Measurements from ENCODE around the gene GALNT2.

GALNT2 gene

GRCh38 chr1:230057681-230058565, 9.1 kb upstream of the GALNT2 start:
- H3K27ac ChIP-seq (ENCODE audit: low read length): no peak overlapping the region
- H3K9me3 ChIP-seq (ENCODE audit: insufficient read depth, low read length, severe bottlenecking): no peaks in the 10 kb centered on the region
- no peaks in the 10 kb centered on the region for H3K79me2 ChIP-seq (ENCODE audit: insufficient read depth, low read length)
- DNase-seq (no peak), ATAC-seq (ENCODE audit: insufficient read depth, low read depth) (no peak)
- TF ChIP-seq EZH2 (IDR thresholded peaks at IDR 0.05; ENCODE audit: borderline replicate concordance, low read depth, low read length, severe bottlenecking): no peak
- TF ChIP-seq, protein P1, sequence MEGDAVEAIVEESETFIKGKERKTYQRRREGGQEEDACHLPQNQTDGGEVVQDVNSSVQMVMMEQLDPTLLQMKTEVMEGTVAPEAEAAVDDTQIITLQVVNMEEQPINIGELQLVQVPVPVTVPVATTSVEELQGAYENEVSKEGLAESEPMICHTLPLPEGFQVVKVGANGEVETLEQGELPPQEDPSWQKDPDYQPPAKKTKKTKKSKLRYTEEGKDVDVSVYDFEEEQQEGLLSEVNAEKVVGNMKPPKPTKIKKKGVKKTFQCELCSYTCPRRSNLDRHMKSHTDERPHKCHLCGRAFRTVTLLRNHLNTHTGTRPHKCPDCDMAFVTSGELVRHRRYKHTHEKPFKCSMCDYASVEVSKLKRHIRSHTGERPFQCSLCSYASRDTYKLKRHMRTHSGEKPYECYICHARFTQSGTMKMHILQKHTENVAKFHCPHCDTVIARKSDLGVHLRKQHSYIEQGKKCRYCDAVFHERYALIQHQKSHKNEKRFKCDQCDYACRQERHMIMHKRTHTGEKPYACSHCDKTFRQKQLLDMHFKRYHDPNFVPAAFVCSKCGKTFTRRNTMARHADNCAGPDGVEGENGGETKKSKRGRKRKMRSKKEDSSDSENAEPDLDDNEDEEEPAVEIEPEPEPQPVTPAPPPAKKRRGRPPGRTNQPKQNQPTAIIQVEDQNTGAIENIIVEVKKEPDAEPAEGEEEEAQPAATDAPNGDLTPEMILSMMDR (IDR thresholded peaks at IDR 0.05; ENCODE audit: borderline replicate concordance, extremely low read depth, low read length, poor library complexity, severe bottlenecking): no peak
- no peaks in the 10 kb centered on the region for H3K27me3 ChIP-seq (ENCODE audit: insufficient read depth, low read length, poor library complexity)
- H3K4me3 ChIP-seq (ENCODE audit: low read depth in 1 of 2, low read length in 2 of 2): no peak overlapping the region
- no peak overlapping the region for H3K4me2 ChIP-seq (ENCODE audit: insufficient read depth, low read length)
- no peaks in the 10 kb centered on the region for H3K4me1 ChIP-seq (ENCODE audit: insufficient read depth, low read length)
- H2AFZ ChIP-seq (ENCODE audit: low read depth, low read length): no peak overlapping the region
- H3K36me3 ChIP-seq (ENCODE audit: insufficient read depth, low read length): no peaks in the 10 kb centered on the region
- no peak overlapping the region for H3K9ac ChIP-seq (ENCODE audit: low read depth, low read length)
- no peaks in the 10 kb centered on the region for H4K20me1 ChIP-seq (ENCODE audit: insufficient read depth, low read length)

DNA sequence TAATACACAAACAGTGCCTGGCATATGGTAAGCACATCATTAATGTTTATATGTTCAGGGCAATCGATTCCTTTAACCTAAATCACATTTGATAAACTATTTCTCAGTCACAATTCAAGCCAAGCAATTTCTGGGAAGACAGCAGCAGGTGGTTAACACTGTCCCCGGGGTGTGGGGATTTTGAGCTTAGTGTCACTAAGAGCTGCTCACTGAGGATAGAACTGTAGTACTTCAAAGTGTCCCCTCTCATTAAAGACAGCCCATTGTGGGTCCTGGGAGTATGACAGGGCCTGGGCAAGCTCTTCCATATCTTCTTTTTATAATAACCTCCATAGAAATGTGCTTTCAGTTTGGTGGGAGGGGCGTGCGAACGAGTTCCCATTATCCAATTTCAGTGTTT, 8.4 kb upstream of the GALNT2 start:
- no peaks in the 10 kb centered on the region for H3K4me1 ChIP-seq (ENCODE audit: insufficient read depth, low read length)
- H3K79me2 ChIP-seq (ENCODE audit: insufficient read depth, low read length): no peaks in the 10 kb centered on the region
- H4K20me1 ChIP-seq (ENCODE audit: insufficient read depth, low read length): no peaks in the 10 kb centered on the region
- no peaks in the 10 kb centered on the region for H3K36me3 ChIP-seq (ENCODE audit: insufficient read depth, low read length)
- H3K9ac ChIP-seq (ENCODE audit: low read depth, low read length): no peak overlapping the region
- no peaks in the 10 kb centered on the region for H3K9me3 ChIP-seq (ENCODE audit: insufficient read depth, low read length, severe bottlenecking)
- DNase-seq (no peak), ATAC-seq (ENCODE audit: insufficient read depth, low read depth) (no peak)
- H3K27me3 ChIP-seq (ENCODE audit: insufficient read depth, low read length, poor library complexity): no peaks in the 10 kb centered on the region
- no peak overlapping the region for H3K4me3 ChIP-seq (ENCODE audit: low read depth in 1 of 2, low read length in 2 of 2)
- TF ChIP-seq, protein P1 (IDR thresholded peaks at IDR 0.05; ENCODE audit: borderline replicate concordance, extremely low read depth, low read length, poor library complexity, severe bottlenecking): no peak
- TF ChIP-seq EZH2 (IDR thresholded peaks at IDR 0.05; ENCODE audit: borderline replicate concordance, low read depth, low read length, severe bottlenecking): no peak
- no peak overlapping the region for H2AFZ ChIP-seq (ENCODE audit: low read depth, low read length)
- H3K27ac ChIP-seq (ENCODE audit: low read length): no peak overlapping the region
- no peak overlapping the region for H3K4me2 ChIP-seq (ENCODE audit: insufficient read depth, low read length)

DNA sequence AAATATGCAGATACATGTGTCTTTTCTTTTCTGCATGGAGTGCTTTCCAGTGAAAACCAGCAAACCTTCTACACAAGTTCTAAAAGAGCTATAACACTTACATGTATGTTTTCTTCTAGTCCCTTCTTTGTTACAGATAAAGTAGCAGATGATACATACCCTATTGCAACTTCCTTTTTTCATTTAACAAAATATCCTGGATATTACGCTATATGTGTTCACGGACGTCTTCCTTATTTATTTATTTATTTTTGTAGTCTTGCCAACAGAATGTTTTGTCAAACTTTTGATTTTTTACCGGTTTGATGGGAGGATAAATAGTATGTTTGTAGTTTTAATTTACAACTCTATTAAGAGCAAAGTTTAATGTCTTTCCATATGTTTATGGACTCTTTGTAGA, 5.2 kb upstream of the GALNT2 start:
- Histone ChIP-seq H4K20me1 (ENCODE audit: insufficient read depth, low read length) (no peaks in the 10 kb centered on the region), H2AFZ (ENCODE audit: low read depth, low read length) (no peak overlapping the region), H3K27ac (ENCODE audit: low read length) (no peak overlapping the region), H3K4me2 (ENCODE audit: insufficient read depth, low read length) (no peak overlapping the region), H3K36me3 (ENCODE audit: insufficient read depth, low read length) (no peaks in the 10 kb centered on the region), H3K9me3 (ENCODE audit: insufficient read depth, low read length, severe bottlenecking) (no peaks in the 10 kb centered on the region), H3K27me3 (ENCODE audit: insufficient read depth, low read length, poor library complexity) (no peaks in the 10 kb centered on the region), H3K79me2 (ENCODE audit: insufficient read depth, low read length) (peaks cover 3% of the 10 kb centered on the region), H3K4me3 (ENCODE audit: low read depth in 1 of 2, low read length in 2 of 2) (no peak overlapping the region), H3K4me1 (ENCODE audit: insufficient read depth, low read length) (peaks cover 12% of the 10 kb centered on the region), H3K9ac (ENCODE audit: low read depth, low read length) (no peak overlapping the region)
- TF ChIP-seq, protein P1 (IDR thresholded peaks at IDR 0.05; ENCODE audit: borderline replicate concordance, extremely low read depth, low read length, poor library complexity, severe bottlenecking): no peak
- DNase-seq (no peak), ATAC-seq (ENCODE audit: insufficient read depth, low read depth) (no peak)

Measured in DND-41 (cell line).